PFSK-1 (cell line): Measurements from ENCODE around the gene BPHL.

Experiments
- FOXP2 ChIP-seq: optimal IDR thresholded peaks from 2 replicates; pipeline ENCODE3; 2011; ENCODE audit warnings: borderline replicate concordance, control low read depth, inconsistent platforms; ENCODE audit not compliant: insufficient read depth; ENCODE audit errors: extremely low read length, extremely low read depth
- POLR2AphosphoS5 ChIP-seq: IDR thresholded peaks from 2 replicates; pipeline ENCODE4 v1.6.1; 2012; ENCODE audit warnings: low read depth, mild to moderate bottlenecking, control low read depth, low read length, moderate library complexity
- REST ChIP-seq, 2 experiments: IDR thresholded peaks; 2 replicates each; pipeline versions ENCODE4 v1.6.1 to v1.8.0; 2011 to 2012; ENCODE audit warnings: low read depth in 2 of 2, low read length in 2 of 2, control low read depth in 1 of 2, inconsistent platforms in 1 of 2, mild to moderate bottlenecking in 1 of 2, moderate library complexity in 1 of 2; ENCODE audit not compliant: insufficient read depth in 1 of 2
- SIN3A ChIP-seq: IDR thresholded peaks from 2 replicates; pipeline ENCODE4 v1.6.1; 2012; ENCODE audit warnings: mild to moderate bottlenecking, low read length, moderate library complexity, borderline replicate concordance; ENCODE audit not compliant: insufficient read depth
- TAF1 ChIP-seq: IDR thresholded peaks from 2 replicates; pipeline ENCODE4 v1.6.1; 2012; ENCODE audit warnings: low read length, control low read depth, borderline replicate concordance; ENCODE audit not compliant: insufficient read depth

BPHL gene

GRCh38 chr6:3076320-3076719 is 42.2 kb upstream of the BPHL start:
- TF ChIP-seq REST (IDR thresholded peaks at IDR 0.05; ENCODE audit: insufficient read depth in 1 of 2, low read depth in 2 of 2, low read length in 2 of 2) (no peak), FOXP2 (no peak), SIN3A (no peak), TAF1 (no peak), POLR2AphosphoS5 (no peak)

DNA sequence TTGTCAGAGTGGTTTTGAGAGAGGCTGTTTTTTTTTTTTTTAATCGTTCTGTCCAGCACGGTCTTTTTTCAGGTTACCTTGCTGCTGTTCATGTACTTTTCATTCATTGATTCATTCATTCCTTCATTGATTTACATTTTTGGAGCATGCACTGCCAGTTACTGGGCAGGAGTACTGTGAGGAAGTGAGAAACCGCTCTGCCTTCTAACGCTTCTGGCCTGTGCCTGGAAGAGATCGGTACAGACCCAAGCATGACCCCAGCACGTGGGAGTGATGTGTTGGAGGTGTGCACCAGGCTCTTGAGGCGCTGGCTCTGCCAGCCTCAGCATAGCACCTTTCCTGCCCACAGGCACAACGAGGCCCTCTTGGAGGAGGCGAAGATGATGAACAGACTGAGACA is 41.1 kb upstream of the BPHL start:
- TF ChIP-seq REST (IDR thresholded peaks at IDR 0.05; ENCODE audit: insufficient read depth in 1 of 2, low read depth in 2 of 2, low read length in 2 of 2) (no peak), SIN3A (no peak), FOXP2 (no peak), TAF1 (no peak), POLR2AphosphoS5 (no peak)

GRCh38 chr6:3079682-3080081 is 38.8 kb upstream of the BPHL start:
- TF ChIP-seq TAF1 (no peak), FOXP2 (no peak), REST (IDR thresholded peaks at IDR 0.05; ENCODE audit: insufficient read depth in 1 of 2, low read depth in 2 of 2, low read length in 2 of 2) (no peak), SIN3A (no peak), POLR2AphosphoS5 (no peak)

DNA sequence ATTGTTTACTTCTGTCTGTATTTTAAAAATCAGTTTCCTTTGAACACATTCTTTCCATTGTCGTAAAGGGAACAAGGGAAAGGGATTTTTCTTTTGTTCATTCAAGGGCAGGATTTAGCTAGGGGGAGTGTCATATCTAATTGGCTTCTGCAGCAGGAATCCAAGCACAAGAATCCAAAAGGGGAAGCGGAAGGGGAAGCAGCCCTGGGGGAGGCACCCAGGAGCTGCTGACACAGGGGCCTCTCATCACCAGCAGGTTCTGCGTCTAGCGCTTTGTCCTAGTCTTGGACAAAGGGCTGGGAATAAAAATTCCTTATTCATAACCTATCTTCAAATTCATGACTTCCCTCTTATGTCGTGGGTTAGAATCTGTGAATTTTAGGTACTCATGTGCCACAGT is 36.6 kb upstream of the BPHL start:
- TF ChIP-seq FOXP2 (no peak), SIN3A (no peak)

DNA sequence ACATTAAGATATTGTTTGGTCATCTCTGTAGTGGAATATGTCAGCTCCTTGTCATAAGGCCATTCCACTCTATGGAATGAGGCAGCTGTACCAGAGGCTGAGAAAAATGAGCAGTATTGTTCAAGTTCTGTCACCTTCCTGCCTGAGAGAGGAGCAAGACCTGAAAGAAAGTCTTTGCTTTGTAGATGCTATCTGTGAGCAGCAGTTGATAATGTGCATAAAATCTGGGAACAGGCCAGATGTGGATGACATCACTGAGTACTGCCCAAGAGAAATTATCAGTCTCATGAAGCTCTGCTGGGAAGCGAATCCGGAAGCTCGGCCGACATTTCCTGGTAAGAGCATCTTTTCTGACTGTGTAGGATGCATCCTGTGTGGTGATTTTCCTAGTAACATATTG is 33.4 kb upstream of the BPHL start:
- TF ChIP-seq SIN3A: no peak
- TF ChIP-seq FOXP2: no peak
- no peak for TF ChIP-seq TAF1
- no peak for TF ChIP-seq REST (IDR thresholded peaks at IDR 0.05; ENCODE audit: insufficient read depth in 1 of 2, low read depth in 2 of 2, low read length in 2 of 2)
- no peak for TF ChIP-seq POLR2AphosphoS5
